Neural progenitor cell (in vitro differentiated cells): ENCODE measurements around the gene CDC25B. TPM values are rescaled to one million over a fixed set of nuclear protein-coding genes. Genes with fewer than 3 reads are reported as not detected.

ENCODE experiments used
- DNase-seq: peaks from one replicate; pipeline ENCODE4 v3.0.0-alpha.2; 2016; ENCODE audit warnings: low spot score
- H2AFZ ChIP-seq: fragments of 200-600 bp; sonication (generic); replicated peaks from 2 replicates; pipeline ENCODE4 v1.6.1; 2016; ENCODE audit warnings: antibody characterized with exemption
- H3F3A ChIP-seq: fragments of 200-600 bp; sonication (generic); 2 replicates; pipeline ENCODE4 v1.6.1; 2016; ENCODE audit warnings: antibody characterized with exemption, low read depth
- H3K27ac ChIP-seq: fragments of 200-600 bp; sonication (generic); 2 replicates; pipeline ENCODE4 v1.5.1; 2016; ENCODE audit warnings: mild to moderate bottlenecking
- H3K27me3 ChIP-seq: fragments of 200-600 bp; sonication (generic); 2 replicates; pipeline ENCODE4 v1.6.1; 2016; ENCODE audit warnings: mild to moderate bottlenecking, moderate library complexity
- H3K36me3 ChIP-seq: fragments of 200-600 bp; sonication (generic); 2 replicates; pipeline ENCODE4 v1.5.1; 2016
- H3K4me1 ChIP-seq: fragments of 200-600 bp; sonication (generic); 2 replicates; pipeline ENCODE4 v1.6.1; 2016; ENCODE audit warnings: mixed run types
- H3K4me2 ChIP-seq: fragments of 200-600 bp; sonication (generic); 2 replicates; pipeline ENCODE4 v1.6.1; 2016
- H3K4me3 ChIP-seq: fragments of 200-600 bp; sonication (generic); 2 replicates; pipeline ENCODE4 v1.5.1; 2016
- H3K79me2 ChIP-seq: fragments of 200-600 bp; sonication (generic); 2 replicates; pipeline ENCODE4 v1.6.1; 2016; ENCODE audit warnings: low read depth
- H3K9ac ChIP-seq: fragments of 200-600 bp; sonication (generic); 2 replicates; pipeline ENCODE4 v1.6.1; 2016
- H3K9me3 ChIP-seq: fragments of 200-600 bp; sonication (generic); 2 replicates; pipeline ENCODE4 v1.5.1; 2016; ENCODE audit warnings: low read depth
- H4K20me1 ChIP-seq: fragments of 200-600 bp; sonication (generic); 2 replicates; pipeline ENCODE4 v1.6.1; 2016; ENCODE audit warnings: low read depth
- H3K27ac Mint-ChIP-seq: 3 replicates; pipeline ENCODE4 v1.8.0; 2021; ENCODE audit warnings: mixed read lengths
- H3K27me3 Mint-ChIP-seq: 2 replicates; pipeline ENCODE4 v1.8.0; 2022; ENCODE audit warnings: low read depth, mild to moderate bottlenecking, inconsistent platforms, moderate library complexity, mixed read lengths; ENCODE audit not compliant: insufficient read depth
- H3K36me3 Mint-ChIP-seq: 3 replicates; pipeline ENCODE4 v1.8.0; 2021; ENCODE audit warnings: mixed read lengths
- H3K4me1 Mint-ChIP-seq: 3 replicates; pipeline ENCODE4 v1.8.0; 2021; ENCODE audit warnings: mixed read lengths
- H3K4me3 Mint-ChIP-seq: 3 replicates; pipeline ENCODE4 v1.8.0; 2021; ENCODE audit warnings: mild to moderate bottlenecking, moderate library complexity, mixed read lengths
- H3K9me3 Mint-ChIP-seq: 3 replicates; pipeline ENCODE4 v1.8.0; 2020; ENCODE audit warnings: mixed read lengths
- CTCF ChIP-seq: fragments of 200-600 bp; sonication (generic); IDR thresholded peaks from 2 replicates; pipeline ENCODE4 v1.5.1; 2017; ENCODE audit warnings: antibody characterized with exemption, mild to moderate bottlenecking
- EZH2 ChIP-seq: fragments of 200-600 bp; sonication (generic); IDR thresholded peaks from 2 replicates; pipeline ENCODE4 v1.6.1; 2017; ENCODE audit warnings: antibody characterized with exemption, mild to moderate bottlenecking, moderate library complexity
- EZH2phosphoT487 ChIP-seq: fragments of 200-600 bp; sonication (generic); IDR thresholded peaks from 2 replicates; pipeline ENCODE4 v1.6.1; 2017; ENCODE audit warnings: antibody characterized with exemption
- total RNA-seq: library from RNA; depleted of rRNA; stranded (reverse); fragments of >200 nt; gene quantifications from 2 replicates; pipeline ENCODE4 v1.2.3, GENCODE V29; 2015; ENCODE audit warnings: low replicate concordance

CDC25B gene
- total RNA-seq, 1 donor from 2014 or later = 9.3 TPM

- Histone ChIP-seq H2AFZ (peak overlapping the region; percentile 95), H3K27ac (no peak overlapping the region), H3K4me2 (peak overlapping the region; percentile 80), H3K9me3 (no peaks in the 10 kb centered on the region), H3K79me2 (no peaks in the 10 kb centered on the region), H3F3A (peaks cover 29% of the 10 kb centered on the region), H4K20me1 (peaks cover 6% of the 10 kb centered on the region), H3K36me3 (no peaks in the 10 kb centered on the region), H3K4me3 (peak overlapping the region; percentile 49), H3K9ac (no peak overlapping the region), H3K4me1 (peaks cover 5% of the 10 kb centered on the region), H3K27me3 (peaks cover 62% of the 10 kb centered on the region)
- Mint-ChIP-seq H3K27me3 (peaks cover 36% of the 10 kb centered on the region), H3K4me3 (peak overlapping the region; percentile 75), H3K27ac (no peak overlapping the region), H3K4me1 (peaks cover 24% of the 10 kb centered on the region), H3K36me3 (no peaks in the 10 kb centered on the region), H3K9me3 (peaks cover 3% of the 10 kb centered on the region)
- DNase-seq = peak; percentile 81
- TF ChIP-seq EZH2phosphoT487 (peak; percentile 59), EZH2 (peak; percentile 71), CTCF (no peak)
These were observed 18.1 kb upstream of the CDC25B start for GRCh38 chr20:3777716-3778629.

- Mint-ChIP-seq H3K27ac (no peak overlapping the region), H3K36me3 (peaks cover 4% of the 10 kb centered on the region), H3K4me3 (peak overlapping the region; percentile 65), H3K27me3 (peaks cover 36% of the 10 kb centered on the region), H3K4me1 (peaks cover 29% of the 10 kb centered on the region), H3K9me3 (peaks cover 3% of the 10 kb centered on the region)
- Histone ChIP-seq H3F3A (peaks cover 29% of the 10 kb centered on the region), H3K27me3 (peaks cover 62% of the 10 kb centered on the region), H3K27ac (no peak overlapping the region), H3K36me3 (no peaks in the 10 kb centered on the region), H3K4me1 (peaks cover 5% of the 10 kb centered on the region), H3K4me2 (no peak overlapping the region), H3K4me3 (no peak overlapping the region), H3K9ac (no peak overlapping the region), H4K20me1 (peaks cover 15% of the 10 kb centered on the region), H2AFZ (no peak overlapping the region), H3K9me3 (no peaks in the 10 kb centered on the region), H3K79me2 (no peaks in the 10 kb centered on the region)
- no peak for TF ChIP-seq EZH2phosphoT487
- TF ChIP-seq EZH2 = no peak
- TF ChIP-seq CTCF = no peak
- DNase-seq = no peak
These were observed 17.1 kb upstream of the CDC25B start for GRCh38 chr20:3778976-3779375.

DNA sequence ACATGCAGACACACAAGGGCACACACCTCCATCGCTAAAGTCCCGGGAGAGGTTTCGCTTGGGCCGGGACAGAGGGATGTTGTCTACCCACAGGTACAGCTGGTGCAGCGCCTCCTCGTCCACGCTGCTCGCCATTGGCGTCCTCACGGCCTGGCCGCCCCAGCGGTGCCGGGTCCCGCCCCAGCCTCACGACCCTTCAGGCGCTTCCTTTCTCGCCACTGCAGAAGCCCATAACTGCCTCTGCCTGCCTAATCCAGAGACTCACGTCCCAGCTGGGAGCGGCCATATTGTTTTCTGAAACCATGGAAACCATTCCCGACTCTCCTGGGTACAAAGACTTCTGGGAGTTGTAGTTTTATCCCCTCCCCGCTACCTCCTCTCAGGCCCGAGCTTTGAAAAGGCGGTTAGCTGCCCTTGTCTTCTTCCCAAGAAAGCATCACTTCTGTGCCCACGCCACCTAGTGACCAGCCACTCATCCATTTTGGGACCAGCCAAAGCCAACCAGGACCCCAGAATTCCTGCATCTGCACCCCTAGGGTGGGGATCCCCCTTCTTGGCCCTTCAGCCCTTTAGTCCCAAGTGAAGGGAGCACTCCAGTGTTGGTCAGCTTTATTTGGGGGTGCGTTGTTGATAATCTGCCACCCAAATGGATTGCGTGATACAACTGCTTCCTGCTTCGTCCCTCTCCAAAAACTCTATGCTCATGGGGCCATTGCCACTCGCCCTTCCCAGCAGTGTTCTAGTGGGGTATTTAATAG lies 14.8 kb upstream of the CDC25B start, which contains the start of gene SPEF1:
Gene SPEF1, minus strand, starts transcription at position 296 of the 758 bp plus-strand sequence. Its CDS starts 161 bp downstream, at position 135.
- peak; percentile 61 for TF ChIP-seq CTCF
- TF ChIP-seq EZH2 = no peak
- TF ChIP-seq EZH2phosphoT487 = no peak
- Histone ChIP-seq H3K4me2 (peak within 1 kb of the TSS; percentile 85), H3K27me3 (peaks cover 58% of the 10 kb centered on the region), H3F3A (peaks cover 32% of the 10 kb centered on the region), H3K9ac (no peak within 1 kb of the TSS), H2AFZ (peak within 1 kb of the TSS; percentile 39), H3K9me3 (no peaks in the 10 kb centered on the region), H3K36me3 (no peaks in the 10 kb centered on the region), H3K4me1 (peaks cover 8% of the 10 kb centered on the region), H4K20me1 (peaks cover 36% of the 10 kb centered on the region), H3K4me3 (peak within 1 kb of the TSS; percentile 42), H3K79me2 (peaks cover 21% of the 10 kb centered on the region), H3K27ac (no peak within 1 kb of the TSS)
- Mint-ChIP-seq H3K36me3 (peaks cover 9% of the 10 kb centered on the region), H3K27me3 (peaks cover 34% of the 10 kb centered on the region), H3K9me3 (peaks cover 3% of the 10 kb centered on the region), H3K4me3 (peak within 1 kb of the TSS; percentile 81), H3K27ac (peak within 1 kb of the TSS; percentile 42), H3K4me1 (peaks cover 34% of the 10 kb centered on the region)
- peak; percentile 97 for DNase-seq
